ENCODE measurements around the gene CNIH2.
"Not testable (repeated sequence)": the region's sequence is repeated elsewhere in the genome, so short reads cannot be mapped to it uniquely, and the experiment has no call there.

The CNIH2 gene

DNA sequence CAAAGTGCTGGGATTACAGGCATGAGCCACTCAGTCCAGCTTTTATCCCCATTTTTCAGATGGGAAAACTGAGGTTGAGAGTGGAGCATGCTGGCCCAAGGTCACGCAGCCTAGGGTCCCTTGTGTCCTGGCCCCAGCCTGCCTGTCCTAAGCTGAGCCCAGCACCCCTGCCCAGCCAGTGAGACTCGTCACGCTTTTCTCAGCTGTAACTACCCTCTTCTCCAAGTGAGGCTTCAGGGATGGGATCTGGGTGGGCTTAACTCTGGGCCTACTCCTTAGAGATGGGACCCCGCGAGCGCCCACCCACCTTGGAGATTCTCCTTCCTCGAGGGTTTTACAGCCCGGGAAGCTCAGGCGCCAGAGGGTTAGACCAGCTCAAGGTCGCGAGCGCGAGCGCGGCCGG, 13.3 kb downstream of the CNIH2 start:
- DNase-seq (ENCODE audit: low read depth in 3 of 3), result no peak

DNA sequence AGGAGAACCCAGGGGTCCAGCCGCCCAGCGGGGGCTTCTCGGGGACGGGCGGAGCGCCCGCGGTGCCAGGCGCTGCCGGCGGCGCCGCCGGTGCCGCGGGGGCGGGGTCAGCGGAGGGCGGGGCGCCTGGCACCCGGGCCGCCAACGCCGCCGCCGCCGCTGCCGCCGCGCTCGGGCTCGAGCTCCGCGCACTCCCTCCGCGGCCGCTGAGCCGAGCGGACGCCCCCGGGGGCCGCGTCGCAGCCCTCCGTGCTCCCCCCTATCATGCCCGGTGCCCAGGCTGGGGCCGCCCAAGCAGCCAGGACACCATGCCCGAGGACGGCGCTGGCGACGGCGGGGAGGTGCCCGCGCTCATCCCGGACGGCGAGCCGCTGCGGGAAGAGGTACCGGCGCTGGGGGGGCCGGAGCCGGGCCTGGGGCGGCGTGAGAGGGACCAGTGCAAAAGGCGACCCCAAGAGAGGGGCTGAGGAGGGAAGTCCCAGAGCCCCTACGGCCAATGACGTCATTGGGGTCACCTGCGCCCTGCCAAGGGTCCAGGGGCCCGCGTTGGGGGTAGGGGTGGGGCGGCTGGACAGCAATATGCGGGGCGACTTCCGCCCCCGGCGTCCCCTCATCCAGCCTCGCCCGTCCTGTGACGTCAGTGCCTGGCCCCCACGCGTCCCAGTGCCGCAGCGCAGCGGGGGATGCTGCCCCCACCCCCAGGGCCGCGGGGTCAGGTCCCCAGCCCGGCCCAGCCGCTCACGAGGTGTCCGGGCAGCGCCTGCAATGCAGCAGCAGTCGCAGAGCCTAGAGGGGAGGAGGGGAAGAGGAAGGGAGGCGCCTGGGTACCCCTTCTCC, 13.9 kb downstream of the CNIH2 start, which contains the start of gene TMEM151A:
TMEM151A (plus strand) TSS at position 189 of the 837 bp plus-strand sequence; CDS start at position 309, 120 bp downstream.
- DNase-seq (ENCODE audit: low read depth in 3 of 3), result peak in 1 of 3 experiments; percentile 25

DNA sequence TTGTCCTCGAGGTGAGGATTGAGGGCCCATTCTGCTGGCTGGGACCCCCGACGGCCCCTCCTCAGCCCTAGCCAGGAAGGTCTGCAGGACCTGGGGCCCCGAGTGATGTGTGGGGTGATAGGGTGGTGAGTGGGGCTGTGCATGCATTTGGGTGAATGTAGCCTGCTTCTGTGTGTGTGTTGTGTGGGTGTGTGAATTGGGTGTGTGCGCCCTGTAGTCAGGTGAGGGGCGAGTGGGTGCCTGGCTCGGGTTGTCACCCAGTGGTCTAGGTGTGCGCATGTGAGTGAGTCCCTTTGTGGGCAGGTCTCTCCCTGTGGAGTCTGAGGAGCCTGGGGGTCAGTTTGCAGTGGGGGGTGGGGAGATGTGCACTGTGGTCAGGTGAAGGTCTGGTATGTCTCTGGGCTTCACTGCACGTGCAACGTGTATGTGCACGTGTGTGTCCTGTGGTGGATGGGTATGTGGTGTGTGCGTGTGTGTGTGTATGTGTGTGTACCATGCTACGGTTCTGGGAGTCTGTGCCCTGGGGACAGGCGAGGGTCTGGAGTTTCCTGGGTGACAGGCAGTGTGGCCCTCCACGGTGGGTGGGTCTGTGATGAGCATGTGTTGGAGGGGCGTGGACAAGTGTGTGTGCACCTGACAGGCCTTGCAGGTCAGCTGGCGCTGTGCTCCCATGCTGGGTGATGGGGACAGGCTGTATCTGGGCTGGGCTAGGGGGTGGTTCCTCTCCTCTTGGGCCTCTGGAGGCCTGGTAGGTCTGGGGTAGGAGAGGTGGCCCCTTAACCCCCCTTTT, 14.8 kb downstream of the CNIH2 start:
- DNase-seq (ENCODE audit: low read depth in 3 of 3), result no peak

DNA sequence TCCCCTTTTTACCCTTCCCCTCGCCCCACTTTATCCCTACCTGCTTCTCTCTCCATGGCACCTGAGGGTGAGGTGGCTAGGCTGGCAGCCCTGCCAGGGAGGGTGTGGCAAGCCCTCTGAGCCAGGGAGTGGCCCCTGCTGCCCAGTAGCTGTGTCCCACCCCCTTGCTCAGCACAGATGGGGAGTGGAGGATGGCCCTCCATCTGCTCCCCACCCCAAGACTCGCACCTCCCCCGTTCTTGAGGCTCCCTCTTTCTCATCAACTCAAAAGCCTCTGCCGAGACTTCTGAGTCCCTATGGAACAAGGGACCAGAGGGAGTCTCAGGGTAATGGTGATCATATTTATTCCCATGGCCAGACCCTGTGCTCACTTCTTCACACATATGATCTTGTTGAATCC, 15.4 kb downstream of the CNIH2 start:
- DNase-seq (ENCODE audit: low read depth in 3 of 3), result no peak

DNA sequence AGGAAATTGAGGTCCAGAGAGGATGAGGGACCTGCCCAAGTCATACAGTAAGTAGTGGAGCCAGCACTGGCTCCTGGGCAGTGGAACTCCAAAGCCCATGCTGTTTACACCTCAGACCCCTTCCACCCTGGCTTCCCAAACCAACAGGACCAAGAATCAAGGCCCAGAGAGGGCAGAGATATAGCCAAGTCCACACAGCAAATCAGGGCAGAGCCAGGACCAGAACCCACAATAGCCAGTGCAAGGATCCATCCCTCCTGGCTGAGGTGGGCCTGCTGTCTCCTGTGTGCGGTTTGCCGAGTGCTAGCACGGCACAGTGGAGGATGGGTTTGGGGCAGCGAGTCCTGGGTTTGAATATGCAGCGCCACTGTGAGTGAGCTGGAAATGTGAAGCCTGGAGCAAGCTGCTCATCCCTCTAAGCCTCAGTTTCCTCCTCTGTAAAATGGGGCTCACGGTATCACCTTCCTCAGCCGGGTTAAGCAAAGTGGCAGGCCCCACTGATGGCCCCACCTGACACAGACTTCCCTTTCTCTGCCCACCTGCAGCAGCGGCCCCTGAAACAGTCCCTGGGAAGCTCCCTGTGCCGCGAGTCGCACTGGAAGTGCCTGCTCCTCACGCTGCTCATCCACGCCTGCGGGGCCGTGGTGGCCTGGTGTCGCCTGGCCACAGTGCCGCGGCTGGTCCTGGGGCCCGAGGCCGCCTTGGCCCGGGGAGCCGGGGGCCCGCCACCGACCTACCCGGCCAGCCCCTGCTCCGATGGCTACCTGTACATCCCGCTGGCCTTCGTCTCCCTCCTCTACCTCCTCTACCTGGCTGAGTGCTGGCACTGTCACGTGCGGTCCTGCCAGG, 16.0 kb downstream of the CNIH2 start:
- DNase-seq (ENCODE audit: low read depth in 3 of 3), result no peak

DNA sequence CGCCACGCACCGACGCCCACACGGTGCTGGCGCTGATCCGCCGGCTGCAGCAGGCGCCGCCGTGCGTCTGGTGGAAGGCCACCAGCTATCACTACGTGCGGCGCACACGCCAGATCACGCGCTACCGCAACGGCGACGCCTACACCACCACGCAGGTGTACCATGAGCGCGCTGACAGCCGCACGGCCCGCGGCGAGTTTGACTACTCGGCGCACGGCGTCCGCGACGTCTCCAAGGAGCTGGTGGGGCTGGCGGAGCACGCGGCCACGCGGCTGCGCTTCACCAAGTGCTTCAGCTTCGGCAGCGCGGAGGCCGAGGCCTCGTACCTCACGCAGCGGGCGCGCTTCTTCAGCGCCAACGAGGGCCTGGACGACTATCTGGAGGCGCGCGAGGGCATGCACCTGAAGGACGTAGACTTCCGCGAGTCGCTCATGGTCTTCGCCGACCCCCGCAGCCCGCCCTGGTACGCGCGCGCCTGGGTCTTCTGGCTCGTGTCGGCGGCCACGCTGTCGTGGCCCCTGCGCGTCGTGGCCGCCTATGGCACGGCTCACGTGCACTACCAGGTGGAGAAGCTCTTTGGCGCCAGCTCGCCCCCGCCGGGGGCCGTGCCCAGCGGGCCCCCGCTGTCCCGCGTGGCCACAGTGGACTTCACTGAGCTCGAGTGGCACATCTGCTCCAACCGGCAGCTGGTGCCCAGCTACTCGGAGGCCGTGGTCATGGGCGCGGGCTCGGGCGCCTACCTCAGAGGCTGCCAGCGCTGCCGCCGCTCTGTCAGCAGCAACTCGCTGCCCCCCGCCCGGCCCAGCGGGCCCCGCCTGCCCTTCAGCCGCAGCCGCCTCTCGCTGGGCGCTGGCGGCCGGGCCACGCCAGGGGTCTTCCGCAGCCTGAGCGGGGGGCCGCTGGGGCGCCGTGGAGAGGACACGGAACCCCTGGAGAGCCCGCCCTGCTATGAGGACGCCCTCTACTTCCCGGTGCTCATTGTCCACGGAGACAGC, 16.9 kb downstream of the CNIH2 start:
- DNase-seq (ENCODE audit: low read depth in 3 of 3), result no peak

DNA sequence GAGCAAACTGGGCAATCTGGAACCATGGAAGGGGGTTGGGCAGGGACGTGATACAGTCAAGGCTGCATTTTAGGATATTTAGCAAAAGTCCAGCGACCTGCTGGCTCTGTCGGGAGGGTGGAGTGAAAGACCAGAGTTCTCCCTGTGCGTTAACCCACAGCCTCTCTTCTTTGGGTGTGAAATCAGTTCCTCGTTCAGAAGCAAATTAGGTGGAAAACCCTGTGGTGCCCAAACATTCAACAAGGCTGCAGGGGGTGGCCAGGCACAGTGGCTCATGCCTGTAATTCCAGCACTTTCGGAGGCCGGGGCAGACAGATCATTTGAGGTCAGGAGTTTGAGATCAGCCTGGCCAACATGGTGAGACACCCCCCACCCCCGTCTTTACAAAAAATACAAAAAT, 19.6 kb downstream of the CNIH2 start:
- no peak for DNase-seq (ENCODE audit: low read depth in 3 of 3)

DNA sequence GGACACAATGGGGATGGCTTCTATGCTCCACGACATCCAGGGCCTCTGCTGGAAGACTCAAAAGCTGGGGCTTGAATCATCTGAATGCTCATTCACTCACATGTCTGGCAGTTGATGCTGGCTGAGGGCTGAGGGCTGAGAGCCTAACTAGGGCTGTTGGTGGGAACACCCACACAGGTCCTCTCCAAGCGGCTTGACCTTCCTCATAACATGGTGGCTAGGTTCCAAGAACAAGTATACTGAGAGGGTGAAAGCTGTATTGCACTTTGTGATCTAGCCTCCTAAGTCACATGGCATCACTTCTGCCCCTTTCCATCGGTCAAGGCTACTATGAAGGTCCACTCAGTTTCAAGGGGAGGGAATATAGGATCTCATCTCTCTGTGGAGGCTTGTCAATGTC, 21.2 kb downstream of the CNIH2 start:
- DNase-seq (ENCODE audit: low read depth in 3 of 3), result no peak

DNA sequence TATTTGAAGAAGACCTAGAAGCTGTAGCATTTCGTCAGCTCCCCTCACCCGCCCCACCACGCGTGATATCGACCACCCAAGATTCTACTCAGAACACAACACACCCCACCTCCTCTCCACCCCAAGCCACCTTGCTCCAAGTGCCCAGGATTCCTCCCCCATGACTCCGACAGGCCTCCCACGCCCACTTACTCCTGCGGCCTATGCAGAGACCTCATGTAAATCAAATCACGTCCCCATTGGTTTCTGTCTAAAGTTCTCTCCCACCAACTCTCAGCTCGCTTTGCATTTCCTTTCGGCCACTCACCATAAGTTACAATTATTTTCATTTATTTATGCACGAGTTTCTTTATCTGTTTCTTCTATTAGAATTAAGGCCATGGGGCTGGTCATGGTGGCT, 24.7 kb downstream of the CNIH2 start:
- no peak for DNase-seq (ENCODE audit: low read depth in 3 of 3)

DNA sequence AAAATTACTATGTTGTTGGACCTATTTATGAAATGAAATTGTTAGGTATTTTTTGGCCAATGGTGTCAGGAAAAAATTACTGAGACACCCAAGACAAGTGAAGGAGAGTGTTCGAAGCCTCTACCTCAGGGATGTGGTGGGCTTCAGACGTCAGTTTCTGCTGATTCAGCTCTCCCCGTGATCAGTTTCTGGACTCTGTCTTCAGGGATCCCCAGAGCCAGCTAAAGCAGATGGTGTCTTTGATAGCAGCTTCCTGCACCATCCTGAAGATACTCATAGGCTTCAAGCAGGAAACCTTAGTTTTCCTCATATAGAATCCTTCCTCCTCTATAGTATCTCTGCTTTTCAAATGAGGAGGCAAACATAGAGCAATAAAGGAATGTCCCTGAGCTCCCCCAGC, 31.5 kb downstream of the CNIH2 start:
- no peak for DNase-seq (ENCODE audit: low read depth in 3 of 3)

DNA sequence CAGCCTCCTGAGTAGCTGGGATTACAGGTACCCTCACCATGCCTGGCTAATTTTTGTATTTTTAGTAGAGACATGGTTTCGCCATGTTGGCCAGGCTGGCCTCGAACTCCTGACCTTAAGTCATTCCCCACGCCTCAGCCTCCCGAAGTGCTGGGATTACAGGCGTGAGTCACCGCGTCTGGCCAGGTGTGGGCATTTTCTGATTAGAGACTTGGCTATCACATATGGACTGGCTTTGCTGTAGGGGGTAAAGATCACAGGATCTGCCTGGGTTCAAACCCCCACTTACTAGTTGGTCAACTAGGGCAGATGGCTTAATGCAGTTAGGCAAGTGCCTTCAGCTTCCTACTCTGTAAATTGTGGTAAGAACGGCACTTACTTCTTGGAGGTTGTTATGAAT, 32.3 kb downstream of the CNIH2 start:
- no peak for DNase-seq (ENCODE audit: low read depth in 3 of 3)

DNA sequence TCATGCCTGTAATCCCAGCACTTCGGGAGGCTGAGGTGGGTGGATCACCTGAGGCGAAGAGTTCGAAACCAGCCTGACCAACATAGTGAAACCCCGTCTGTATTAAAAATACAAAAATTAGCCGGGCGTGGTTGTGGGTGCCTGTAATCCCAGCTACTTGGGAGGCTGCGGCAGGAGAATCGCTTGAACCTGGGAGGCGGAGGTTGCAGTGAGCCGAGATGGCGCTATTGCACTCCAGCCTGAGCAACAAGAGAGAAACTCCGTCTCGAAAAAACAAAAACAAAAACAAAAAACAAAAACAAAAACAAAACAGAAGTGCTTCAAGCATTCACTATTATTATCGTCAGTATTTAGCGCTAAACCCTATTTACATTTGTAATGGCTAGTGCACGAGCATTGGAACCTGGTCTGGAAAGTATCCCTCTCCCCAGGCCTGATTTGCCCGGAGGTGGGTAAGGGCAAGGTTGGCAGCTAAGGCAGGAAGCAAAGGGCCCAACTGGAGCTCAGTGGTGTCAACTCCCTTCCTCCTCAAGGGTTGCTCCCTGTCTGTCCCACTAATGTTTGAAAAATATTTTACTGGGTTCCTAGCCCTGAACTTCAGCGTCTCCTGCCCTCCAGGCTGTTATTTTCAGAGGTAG, 32.9 kb downstream of the CNIH2 start:
- DNase-seq (ENCODE audit: low read depth in 3 of 3), result not testable (repeated sequence)

DNA sequence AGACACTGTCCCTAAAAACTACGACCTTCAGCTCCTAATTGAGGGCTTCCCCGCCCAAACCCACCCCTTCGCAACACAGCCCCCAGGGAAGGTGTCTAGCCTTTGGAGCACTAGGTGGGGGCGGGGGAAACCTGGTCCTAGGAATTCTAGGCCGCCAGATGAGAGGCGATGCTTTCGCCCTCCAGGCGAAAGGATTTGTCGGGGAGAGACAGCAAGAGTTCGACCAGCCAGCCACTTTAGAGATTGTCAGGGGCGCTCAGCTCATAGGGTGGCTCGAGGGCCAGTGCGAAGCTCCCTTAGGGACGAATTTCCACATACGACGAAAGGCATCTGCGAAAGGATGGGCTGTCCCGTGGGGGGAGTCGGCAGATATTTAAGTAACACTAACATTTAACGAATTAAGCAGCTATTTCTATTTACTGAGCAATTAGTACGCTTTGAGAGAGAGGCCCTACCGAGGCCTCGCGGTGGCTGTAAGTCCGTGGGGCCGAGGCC, 33.5 kb downstream of the CNIH2 start:
- no peak for DNase-seq (ENCODE audit: low read depth in 3 of 3)

DNA sequence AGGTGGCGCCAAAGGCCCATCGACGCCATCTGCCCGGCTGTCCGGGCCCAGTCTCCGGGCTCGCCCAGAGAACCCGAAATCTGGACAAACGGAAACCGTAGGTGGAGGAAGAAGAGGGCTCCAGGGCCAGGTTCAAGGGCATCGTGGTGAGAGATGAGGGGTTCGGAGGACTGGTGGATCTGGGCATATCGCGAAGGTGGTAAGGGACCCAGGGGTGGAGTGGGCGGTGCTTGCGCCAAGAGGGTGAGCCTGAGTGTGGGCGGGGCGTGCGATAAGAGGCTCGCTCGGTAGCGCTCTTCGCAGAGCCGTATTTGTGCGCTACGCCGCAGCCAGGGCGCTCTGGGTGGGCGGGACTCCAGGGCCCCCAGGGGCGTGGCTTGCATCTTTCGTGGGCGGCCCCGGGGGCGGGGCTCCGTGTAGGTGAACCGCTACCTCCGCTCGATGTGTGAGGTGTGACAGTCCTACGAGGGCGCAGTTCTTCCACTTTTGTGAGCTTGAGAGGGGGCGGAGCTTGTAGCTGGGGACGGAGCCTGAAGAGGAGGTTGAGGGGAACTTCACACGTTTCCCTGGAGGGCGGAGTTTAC, 34.1 kb downstream of the CNIH2 start:
- DNase-seq (ENCODE audit: low read depth in 3 of 3), result peak; percentile 80 to 94 (median 94)

DNA sequence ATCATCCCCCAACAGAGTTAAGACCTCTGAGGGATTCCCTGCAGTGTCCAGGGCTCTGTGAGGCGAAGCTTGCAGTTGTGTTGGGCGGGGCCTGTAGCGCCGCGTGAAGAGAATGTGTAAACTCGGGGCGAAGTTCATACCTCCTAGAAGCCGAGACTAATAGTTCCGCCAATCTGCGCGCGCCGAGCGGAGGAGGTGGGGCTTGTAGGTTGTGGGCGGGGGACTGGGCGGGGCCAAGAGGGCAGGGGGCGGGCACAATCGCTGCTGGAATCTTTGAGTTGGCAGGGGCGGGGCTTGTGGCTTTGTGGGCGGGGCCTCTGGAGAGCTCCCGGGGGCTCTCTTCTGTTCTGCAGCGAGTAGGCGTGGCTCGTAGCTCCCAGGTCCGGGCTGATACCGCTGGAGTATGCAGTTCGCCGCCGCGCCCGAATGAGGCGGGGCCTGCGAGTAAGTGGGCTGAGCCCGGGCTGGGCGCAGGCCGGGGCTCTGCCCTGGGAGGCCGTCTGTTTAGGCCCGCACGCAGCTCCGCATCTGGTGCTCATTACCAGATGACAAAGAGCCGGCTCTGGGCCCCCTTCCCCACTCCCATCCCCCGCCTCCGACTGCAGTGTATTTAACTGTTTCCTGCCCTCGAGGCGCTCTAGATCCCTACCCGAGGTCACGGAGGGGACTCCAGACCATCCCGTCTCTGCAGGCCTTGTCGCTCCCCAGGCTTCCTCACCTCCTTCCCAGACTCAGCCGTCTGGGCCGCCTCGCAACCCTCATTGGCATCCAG, 34.8 kb downstream of the CNIH2 start:
- DNase-seq (ENCODE audit: low read depth in 3 of 3), result peak; percentile 91 to 93 (median 91)

DNA sequence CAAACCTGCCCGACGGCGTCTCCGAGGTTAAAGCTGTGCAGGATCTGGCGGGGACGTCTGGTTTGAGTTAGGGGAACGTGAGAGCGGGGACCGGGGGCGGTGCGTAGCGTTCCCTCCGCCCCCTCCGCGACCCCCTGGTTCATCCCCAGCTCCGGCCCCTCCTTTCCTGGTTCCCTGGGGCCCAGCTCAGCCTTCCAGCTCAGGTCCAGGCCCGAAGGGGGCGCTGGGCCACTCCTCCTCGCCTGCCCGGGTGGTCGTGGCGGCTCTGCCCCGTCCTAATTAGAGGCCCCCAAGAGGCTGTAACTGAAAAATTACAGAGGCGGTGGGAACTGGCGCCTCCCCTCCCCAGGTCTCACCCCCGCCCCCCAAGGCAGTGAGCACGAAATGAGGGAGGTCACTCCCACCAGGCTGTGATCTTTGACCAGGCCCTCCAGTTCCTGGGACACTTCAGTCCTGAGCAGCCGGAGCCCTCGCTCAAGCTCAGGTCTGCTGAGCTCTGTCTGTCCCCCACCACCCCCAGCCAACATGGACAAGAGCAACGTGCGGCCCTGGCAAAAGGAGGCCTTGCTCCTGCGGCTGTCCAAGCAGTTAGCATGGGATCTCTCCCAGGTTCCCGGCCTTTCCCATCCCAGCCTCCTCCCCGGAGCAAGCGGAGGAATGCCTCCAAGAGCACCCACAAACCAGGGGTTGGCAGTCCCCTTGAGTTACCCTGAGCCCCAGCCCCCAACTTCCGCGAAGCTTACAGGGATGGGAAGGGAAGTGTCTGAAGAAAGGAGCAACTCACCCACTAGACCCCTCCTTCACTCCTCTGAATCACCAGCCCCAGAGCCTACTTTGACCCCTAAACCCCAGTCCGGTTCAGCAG, 35.6 kb downstream of the CNIH2 start:
- DNase-seq (ENCODE audit: low read depth in 3 of 3), result no peak

DNA sequence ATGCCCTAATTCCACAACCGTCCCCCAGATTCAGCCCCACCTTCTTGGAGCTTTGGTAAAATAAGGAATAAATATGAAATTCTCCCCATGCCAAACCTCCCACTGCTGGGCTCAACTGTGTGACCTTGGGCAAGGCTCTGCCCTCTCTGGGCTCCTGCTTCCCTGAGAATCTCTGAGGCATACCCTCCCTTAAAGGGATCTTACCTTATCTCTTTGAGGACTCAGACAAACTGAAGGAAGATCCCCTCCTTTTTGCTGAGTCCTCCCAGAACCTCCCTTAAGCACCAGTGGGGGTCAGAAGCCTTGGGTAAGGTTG, 36.2 kb downstream of the CNIH2 start:
- no peak for DNase-seq (ENCODE audit: low read depth in 3 of 3)
